H9 (cell line): ENCODE measurements around the gene RNF149. TPM values are rescaled to one million over a fixed set of nuclear protein-coding genes. Genes with fewer than 3 reads are reported as not detected.

Experiments
- DNase-seq: peaks from one replicate; pipeline ENCODE4 v3.0.0-alpha.2; 2017
- H2AFZ ChIP-seq: one replicate; pipeline ENCODE4 v1.6.1; 2013; ENCODE audit warnings: mild to moderate bottlenecking, low read length, control low read depth, moderate library complexity
- H2AK5ac ChIP-seq: 2 replicates; pipeline ENCODE4 v1.6.1; 2013; ENCODE audit warnings: low read length, control low read depth, mixed read lengths; ENCODE audit not compliant: insufficient read length
- H2BK120ac ChIP-seq: one replicate; pipeline ENCODE4 v1.6.1; 2013; ENCODE audit warnings: low read depth, mild to moderate bottlenecking, low read length, control low read depth, inconsistent platforms; ENCODE audit not compliant: poor library complexity, severe bottlenecking
- H2BK12ac ChIP-seq: 2 replicates; pipeline ENCODE4 v1.6.1; 2013; ENCODE audit warnings: low read length, control low read depth, mixed read lengths, low read depth; ENCODE audit not compliant: insufficient read length
- H2BK15ac ChIP-seq: 2 replicates; pipeline ENCODE4 v1.6.1; 2013; ENCODE audit warnings: low read depth, low read length, control low read depth
- H2BK20ac ChIP-seq: one replicate; pipeline ENCODE4 v1.6.1; 2013; ENCODE audit warnings: low read depth, mild to moderate bottlenecking, low read length, control low read depth, inconsistent platforms; ENCODE audit not compliant: poor library complexity, severe bottlenecking
- H2BK5ac ChIP-seq: 2 replicates; pipeline ENCODE4 v1.6.1; 2013; ENCODE audit warnings: low read length, control low read depth, mixed read lengths; ENCODE audit not compliant: insufficient read length
- H3K14ac ChIP-seq: 2 replicates; pipeline ENCODE4 v1.6.1; 2013; ENCODE audit warnings: low read length, control low read depth; ENCODE audit not compliant: insufficient read depth
- H3K18ac ChIP-seq: 2 replicates; pipeline ENCODE4 v1.6.1; 2013; ENCODE audit warnings: low read depth, mild to moderate bottlenecking, mixed read lengths, low read length, control low read depth; ENCODE audit not compliant: insufficient read length
- H3K23ac ChIP-seq: 2 replicates; pipeline ENCODE4 v1.6.1; 2013; ENCODE audit warnings: low read length, control low read depth, mixed read lengths, low read depth; ENCODE audit not compliant: insufficient read length
- H3K23me2 ChIP-seq: 2 replicates; pipeline ENCODE4 v1.6.1; 2013; ENCODE audit warnings: low read depth, mild to moderate bottlenecking, mixed read lengths, low read length, control low read depth; ENCODE audit not compliant: insufficient read length, poor library complexity, severe bottlenecking
- H3K27ac ChIP-seq: 2 replicates; pipeline ENCODE4 v1.5.1; 2013; ENCODE audit warnings: low read length, control low read depth, mixed read lengths, low read depth; ENCODE audit not compliant: insufficient read length
- H3K27me3 ChIP-seq: 2 replicates; pipeline ENCODE4 v1.6.1; 2013; ENCODE audit warnings: low read length, control low read depth, inconsistent platforms; ENCODE audit not compliant: insufficient read depth
- H3K4ac ChIP-seq: 2 replicates; pipeline ENCODE4 v1.6.1; 2013; ENCODE audit warnings: low read depth, mild to moderate bottlenecking, control low read depth, inconsistent platforms, low read length, moderate library complexity
- H3K4me1 ChIP-seq: 2 replicates; pipeline ENCODE4 v1.6.1; 2013; ENCODE audit warnings: low read length, control low read depth, inconsistent platforms; ENCODE audit not compliant: insufficient read depth
- H3K4me2 ChIP-seq: 2 replicates; pipeline ENCODE4 v1.6.1; 2013; ENCODE audit warnings: low read length, control low read depth, mixed read lengths; ENCODE audit not compliant: insufficient read length, insufficient read depth
- H3K56ac ChIP-seq: 2 replicates; pipeline ENCODE4 v1.6.1; 2013; ENCODE audit warnings: low read depth, mild to moderate bottlenecking, mixed read lengths, low read length, control low read depth; ENCODE audit not compliant: insufficient read length
- H3K79me1 ChIP-seq: 2 replicates; pipeline ENCODE4 v1.6.1; 2013; ENCODE audit warnings: low read depth, mild to moderate bottlenecking, moderate library complexity, low read length, control low read depth, inconsistent platforms; ENCODE audit not compliant: insufficient read depth, poor library complexity, severe bottlenecking
- H3K79me2 ChIP-seq: 2 replicates; pipeline ENCODE4 v1.6.1; 2013; ENCODE audit warnings: low read length, control low read depth, inconsistent platforms; ENCODE audit not compliant: insufficient read depth
- H3K9ac ChIP-seq: 2 replicates; pipeline ENCODE4 v1.6.1; 2013; ENCODE audit warnings: low read length, control low read depth, mixed read lengths; ENCODE audit not compliant: insufficient read length; ENCODE audit errors: extremely low read depth
- H3K9me3 ChIP-seq: one replicate; pipeline ENCODE4 v1.6.1; 2013; ENCODE audit warnings: low read depth, low read length, inconsistent platforms; ENCODE audit not compliant: control insufficient read depth
- H3T11ph ChIP-seq: one replicate; pipeline ENCODE4 v1.6.1; 2013; ENCODE audit warnings: mild to moderate bottlenecking, low read length, control low read depth, inconsistent platforms
- H4K20me1 ChIP-seq: one replicate; pipeline ENCODE4 v1.6.1; 2013; ENCODE audit not compliant: control insufficient read depth, insufficient read length, insufficient read depth
- H4K5ac ChIP-seq: 2 replicates; pipeline ENCODE4 v1.6.1; 2013; ENCODE audit warnings: low read depth, mild to moderate bottlenecking, mixed read lengths, low read length, control low read depth; ENCODE audit not compliant: insufficient read length
- H4K8ac ChIP-seq: replicated peaks from 2 replicates; pipeline ENCODE4 v1.6.1; 2013; ENCODE audit warnings: low read length, control low read depth, mixed read lengths, low read depth; ENCODE audit not compliant: insufficient read length
- H4K91ac ChIP-seq: 2 replicates; pipeline ENCODE4 v1.6.1; 2013; ENCODE audit warnings: low read depth, mild to moderate bottlenecking, moderate library complexity, mixed read lengths, low read length, control low read depth; ENCODE audit not compliant: insufficient read length
- H3K27ac Mint-ChIP-seq, 3 experiments: 2 replicates in 2 of 3; 3 replicates in 1 of 3; pipeline ENCODE4 v1.8.0; 2020 to 2021; ENCODE audit warnings: mixed read lengths in 3 of 3, mild to moderate bottlenecking in 1 of 3, moderate library complexity in 1 of 3
- H3K27me3 Mint-ChIP-seq: 2 replicates; pipeline ENCODE4 v1.8.0; 2021; ENCODE audit warnings: low read depth, mild to moderate bottlenecking, moderate library complexity, mixed read lengths
- H3K36me3 Mint-ChIP-seq, 3 experiments: 2 replicates in 2 of 3; 3 replicates in 1 of 3; pipeline ENCODE4 v1.8.0; 2020 to 2021; ENCODE audit warnings: low read depth in 3 of 3, mixed read lengths in 3 of 3; ENCODE audit not compliant: insufficient read depth in 1 of 3
- H3K4me1 Mint-ChIP-seq, 2 experiments: 2 replicates each; pipeline ENCODE4 v1.8.0; 2020; ENCODE audit warnings: mixed read lengths in 2 of 2
- H3K4me3 Mint-ChIP-seq, 2 experiments: 2 replicates in 1 of 2; 3 replicates in 1 of 2; pipeline ENCODE4 v1.8.0; 2020 to 2021; ENCODE audit warnings: mild to moderate bottlenecking in 2 of 2, mixed read lengths in 2 of 2, moderate library complexity in 1 of 2
- H3K9me3 Mint-ChIP-seq, 2 experiments: 2 replicates in 1 of 2; 3 replicates in 1 of 2; pipeline ENCODE4 v1.8.0; 2020; ENCODE audit warnings: mild to moderate bottlenecking in 2 of 2, mixed read lengths in 2 of 2, moderate library complexity in 1 of 2
- CTCF ChIP-seq: fragments of 200-600 bp; sonication (generic); conservative IDR thresholded peaks from 3 replicates; pipeline ENCODE4 v1.8.0; 2021; ENCODE audit warnings: antibody characterized with exemption, mild to moderate bottlenecking
- WGBS: extraction: QIAGEN DNeasy Blood & Tissue Kit; methylation state at CpG from one replicate; pipeline ENCODE4 v1.1.7; 2013; ENCODE audit warnings: missing lambda C conversion rate, low lambda C conversion rate, mixed read lengths; ENCODE audit not compliant: insufficient read length; ENCODE audit errors: extremely low coverage; 5-methylcytosine and 5-hydroxymethylcytosine counted together
- total RNA-seq: library from RNA; stranded (reverse); gene quantifications from 2 replicates; pipeline ENCODE4 v1.2.1, GENCODE V29; 2021

The RNF149 gene
- total RNA-seq, 1 experiment from 2014 or later, result 18.0 TPM

GRCh38 chr2:101232770-101233169, 75.7 kb downstream of the RNF149 start:
- Mint-ChIP-seq H3K27me3 (peaks cover 1% of the 10 kb centered on the region; the same call in 1 of the 2 replicates), H3K36me3 (peaks cover 5 to 9% (median 8%) of the 10 kb centered on the region in 3 experiments; a peak in 6 of 7 replicates), H3K9me3 (peaks cover 11 to 15% of the 10 kb centered on the region in 2 experiments), H3K4me3 (no peak overlapping the region), H3K4me1 (no peaks in the 10 kb centered on the region; a peak in 1 of 4 replicates), H3K27ac (no peak overlapping the region)
- no CpG with 5 or more reads among the region's 6 CpGs for WGBS
- H2BK15ac ChIP-seq, result no peak overlapping the region
- no peak overlapping the region for H4K5ac ChIP-seq
- no peak overlapping the region for H2BK12ac ChIP-seq
- no peak overlapping the region for H3K4me2 ChIP-seq
- H3K9me3 ChIP-seq, result no peaks in the 10 kb centered on the region
- H3K79me1 ChIP-seq, result no peaks in the 10 kb centered on the region
- H3T11ph ChIP-seq, result no peak overlapping the region
- no peak overlapping the region for H3K18ac ChIP-seq
- H3K9ac ChIP-seq, result no peak overlapping the region
- H3K4me1 ChIP-seq, result no peaks in the 10 kb centered on the region
- no peaks in the 10 kb centered on the region for H3K23me2 ChIP-seq
- no peak overlapping the region for H4K91ac ChIP-seq
- no peak overlapping the region for H2BK20ac ChIP-seq
- H3K56ac ChIP-seq, result no peak overlapping the region
- H2BK5ac ChIP-seq, result no peak overlapping the region
- TF ChIP-seq CTCF, result no peak
- H2BK120ac ChIP-seq, result no peak overlapping the region
- no peak overlapping the region for H2AFZ ChIP-seq
- no peak overlapping the region for H2AK5ac ChIP-seq
- H3K23ac ChIP-seq, result no peak overlapping the region
- H3K27me3 ChIP-seq, result no peaks in the 10 kb centered on the region
- H4K8ac ChIP-seq, result no peak overlapping the region
- no peak overlapping the region for H3K27ac ChIP-seq
- no peak overlapping the region for H3K14ac ChIP-seq
- no peaks in the 10 kb centered on the region for H4K20me1 ChIP-seq
- no peak for DNase-seq
- no peaks in the 10 kb centered on the region for H3K79me2 ChIP-seq
- no peak overlapping the region for H3K4ac ChIP-seq
